Retinal pigment epithelial cell (primary cell): ENCODE data around the gene WNT3A.

Experiments
- DNase-seq: peaks from one replicate; pipeline ENCODE4 v3.0.0-alpha.2; 2010; ENCODE audit warnings: low read depth
- H3K4me3 ChIP-seq: 2 replicates; pipeline ENCODE4 v1.5.1; 2011; ENCODE audit warnings: mild to moderate bottlenecking, low read length, control low read depth, moderate library complexity
- TF ChIP-seq, protein P1 (sequence below): conservative IDR thresholded peaks from 2 replicates; pipeline ENCODE4 v1.5.1; 2011; ENCODE audit warnings: low read depth, low read length, control low read depth, inconsistent platforms

WNT3A gene

DNA sequence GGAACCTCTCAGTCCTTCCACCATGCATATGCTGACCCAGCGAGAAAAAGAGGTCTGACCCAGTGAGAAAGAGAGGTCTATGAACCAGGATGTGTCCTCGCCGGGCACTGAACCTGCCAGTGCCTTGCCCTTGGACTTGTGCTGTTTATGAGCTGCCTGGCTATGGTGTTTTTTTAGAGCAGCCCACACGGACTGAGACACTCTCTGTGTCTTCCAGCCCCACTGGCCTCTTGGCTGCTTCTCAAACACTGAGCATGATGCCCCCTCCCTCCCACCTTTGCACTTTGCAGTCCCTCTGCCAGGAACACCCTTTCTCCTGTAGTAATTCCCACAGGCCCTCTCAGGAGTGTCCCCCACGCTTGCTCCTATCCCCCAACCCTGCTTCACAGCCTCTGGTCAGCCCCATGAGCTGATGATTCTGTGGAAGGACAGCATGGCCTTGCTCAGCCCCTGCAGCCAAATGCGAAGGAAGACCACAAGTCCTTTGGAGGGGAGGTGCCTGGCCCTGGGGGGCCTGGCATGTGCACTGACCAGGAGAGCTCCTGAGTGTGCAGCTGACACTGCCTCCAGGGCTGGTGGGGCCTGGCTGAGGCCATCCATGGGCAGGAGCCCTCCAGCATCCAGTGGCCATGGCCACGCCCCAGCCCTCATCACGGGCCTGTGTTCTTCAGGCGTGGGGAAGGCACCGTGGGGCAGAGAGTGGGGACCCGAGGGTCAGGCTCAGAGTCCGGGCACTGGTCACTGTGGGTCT is 23.8 kb downstream of the WNT3A start:
- no peak for DNase-seq
- no peak overlapping the region for H3K4me3 ChIP-seq
- TF ChIP-seq, protein P1, sequence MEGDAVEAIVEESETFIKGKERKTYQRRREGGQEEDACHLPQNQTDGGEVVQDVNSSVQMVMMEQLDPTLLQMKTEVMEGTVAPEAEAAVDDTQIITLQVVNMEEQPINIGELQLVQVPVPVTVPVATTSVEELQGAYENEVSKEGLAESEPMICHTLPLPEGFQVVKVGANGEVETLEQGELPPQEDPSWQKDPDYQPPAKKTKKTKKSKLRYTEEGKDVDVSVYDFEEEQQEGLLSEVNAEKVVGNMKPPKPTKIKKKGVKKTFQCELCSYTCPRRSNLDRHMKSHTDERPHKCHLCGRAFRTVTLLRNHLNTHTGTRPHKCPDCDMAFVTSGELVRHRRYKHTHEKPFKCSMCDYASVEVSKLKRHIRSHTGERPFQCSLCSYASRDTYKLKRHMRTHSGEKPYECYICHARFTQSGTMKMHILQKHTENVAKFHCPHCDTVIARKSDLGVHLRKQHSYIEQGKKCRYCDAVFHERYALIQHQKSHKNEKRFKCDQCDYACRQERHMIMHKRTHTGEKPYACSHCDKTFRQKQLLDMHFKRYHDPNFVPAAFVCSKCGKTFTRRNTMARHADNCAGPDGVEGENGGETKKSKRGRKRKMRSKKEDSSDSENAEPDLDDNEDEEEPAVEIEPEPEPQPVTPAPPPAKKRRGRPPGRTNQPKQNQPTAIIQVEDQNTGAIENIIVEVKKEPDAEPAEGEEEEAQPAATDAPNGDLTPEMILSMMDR = no peak

GRCh38 chr1:228031276-228031995 is 24.6 kb downstream of the WNT3A start:
- DNase-seq = no peak
- H3K4me3 ChIP-seq = no peak overlapping the region
- TF ChIP-seq, protein P1 = no peak

- TF ChIP-seq, protein P1 = no peak
- no peak overlapping the region for H3K4me3 ChIP-seq
- no peak for DNase-seq
These were observed 25.2 kb downstream of the WNT3A start for GRCh38 chr1:228032041-228032440.

DNA sequence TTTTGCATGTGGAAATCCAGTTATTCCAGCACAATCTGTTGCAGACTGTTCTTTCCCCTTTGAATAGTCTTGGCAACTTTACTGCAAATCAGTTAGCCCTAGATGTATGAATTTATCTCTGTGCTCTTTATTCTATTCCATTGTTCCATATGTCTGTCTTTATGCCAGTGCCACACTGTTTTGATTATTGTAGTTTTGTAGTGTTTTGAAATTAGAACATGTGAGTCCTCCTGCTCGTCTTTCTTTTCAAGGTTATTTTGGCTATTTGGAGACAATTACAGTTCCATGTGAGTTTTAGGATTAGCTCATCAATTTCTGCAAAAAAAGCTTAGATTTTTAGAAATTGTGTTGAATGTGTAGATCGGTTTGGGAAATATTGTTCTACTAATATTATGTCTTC is 26.6 kb downstream of the WNT3A start:
- H3K4me3 ChIP-seq = no peak overlapping the region
- TF ChIP-seq, protein P1 = no peak
- DNase-seq = no peak

DNA sequence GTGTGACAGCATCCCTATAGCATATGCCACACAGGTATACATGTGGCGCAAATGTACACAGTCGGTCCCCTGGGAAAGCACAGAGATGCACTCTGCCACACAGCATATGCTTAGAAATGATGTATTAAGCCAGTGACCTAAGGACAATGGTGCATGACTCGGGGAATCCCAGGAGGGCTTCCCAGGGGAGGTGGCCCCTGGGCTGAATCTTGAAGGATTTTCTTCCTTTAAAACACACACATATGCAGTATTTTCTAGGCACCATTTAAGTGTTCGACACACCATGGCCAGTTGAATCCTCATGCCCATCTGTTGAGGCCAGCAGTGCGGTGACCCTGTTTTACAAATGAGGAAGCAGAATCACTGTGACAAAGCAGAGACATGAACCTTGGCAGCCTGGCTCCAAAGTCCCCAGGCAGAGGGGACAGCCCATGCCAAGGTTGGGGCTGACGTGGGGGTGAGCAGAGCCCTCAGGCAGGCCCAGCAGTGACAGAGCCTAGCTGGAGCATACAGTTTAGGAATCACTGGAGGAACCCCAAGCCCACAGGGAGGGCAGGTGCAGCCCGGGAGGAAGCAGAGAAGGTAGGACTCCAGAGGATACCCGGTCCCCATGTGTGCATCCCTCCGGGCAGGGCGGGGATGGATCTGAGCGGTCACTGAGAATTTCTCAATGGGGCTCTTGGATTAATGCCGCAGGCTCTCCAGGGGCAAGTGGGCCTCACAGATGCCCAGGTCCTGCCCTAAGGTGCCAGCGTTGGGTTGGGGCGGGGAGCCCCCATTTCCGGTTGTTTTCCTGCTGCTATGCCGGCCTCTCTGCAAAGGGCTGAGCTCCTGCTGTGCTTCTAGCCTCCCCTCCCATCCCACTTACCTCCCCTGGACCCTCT is 28.4 kb downstream of the WNT3A start:
- no peak overlapping the region for H3K4me3 ChIP-seq
- DNase-seq = no peak
- TF ChIP-seq, protein P1 = no peak

- TF ChIP-seq, protein P1 = no peak
- DNase-seq = no peak
- no peak overlapping the region for H3K4me3 ChIP-seq
These were observed 29.0 kb downstream of the WNT3A start for GRCh38 chr1:228035844-228036243.
